HepG2 (cell line): ENCODE data around the gene GRIP2. TPM values are rescaled to one million over a fixed set of nuclear protein-coding genes. Genes with fewer than 3 reads are reported as not detected.
A peak's percentile ranks its signal among the peaks of the same experiment; 100 is the strongest.

Source experiments
- ATAC-seq: fragments of 200-7000 bp; cut with Tn5 transposase; 3 replicates; pipeline ENCODE4 v1.9.1; 2020; ENCODE audit warnings: mild to moderate bottlenecking, moderate library complexity
- BruUV-seq: library from RNA; stranded (reverse); fragments of 400-500 nt; replicated peaks from 2 replicates; lab custom pipeline; 2021; lab: Mats Ljungman, UMichigan
- CTCF ChIA-PET: fragments of 300-600 bp; formaldehyde crosslinking; extraction: SDS; loops from one replicate; lab custom pipeline; 2021; ENCODE audit warnings: low total read pairs, inconsistent platforms, low intra/inter-chr PET ratio; lab: Yijun Ruan, JAX
- POLR2A ChIA-PET: fragments of 350-600 bp; sonication (Branson Sonifier 250); formaldehyde crosslinking; loops from one replicate; lab custom pipeline; 2020; ENCODE audit warnings: antibody characterized with exemption, inconsistent platforms; lab: Yijun Ruan, JAX
- DNase-seq: peaks from one replicate; pipeline ENCODE4 v3.0.0-alpha.2; 2015; ENCODE audit warnings: low spot score
- FAIRE-seq: peaks from 3 replicates; lab custom pipeline; 2011; peaks lifted over from hg19 to GRCh38; lab: Jason Lieb, UNC
- H2AFZ ChIP-seq: one replicate; pipeline ENCODE4 v1.6.1; 2011; ENCODE audit warnings: low read length, inconsistent platforms
- H3K27ac ChIP-seq: fragments of 300-600 bp; 3 replicates; pipeline ENCODE4 v1.8.0; 2011; ENCODE audit warnings: mixed run types, mild to moderate bottlenecking, mixed read lengths, low read length, inconsistent platforms; ENCODE audit not compliant: insufficient read depth; ENCODE audit errors: extremely low read length
- H3K27me3 ChIP-seq, 2 experiments: fragments of 200-600 bp in 1 of 2; 2 replicates in 1 of 2; 3 replicates in 1 of 2; pipeline versions ENCODE4 v1.6.0 to v1.8.0; 2011; ENCODE audit warnings: low read length in 2 of 2, mild to moderate bottlenecking in 2 of 2, moderate library complexity in 2 of 2, inconsistent platforms in 1 of 2; ENCODE audit not compliant: insufficient read depth in 2 of 2, control insufficient read depth in 1 of 2
- H3K36me3 ChIP-seq, 2 experiments: fragments of 200-600 bp in 1 of 2; replicated peaks in 1 of 2; 2 replicates in 1 of 2; 3 replicates in 1 of 2; pipeline versions ENCODE4 v1.5.1 to v1.8.0; 2011; ENCODE audit warnings: low read length in 2 of 2, inconsistent platforms in 1 of 2; ENCODE audit not compliant: insufficient read depth in 2 of 2, control insufficient read depth in 1 of 2
- H3K4me1 ChIP-seq: 2 replicates; pipeline ENCODE4 v1.5.1; 2012; ENCODE audit warnings: low read length, inconsistent platforms; ENCODE audit not compliant: insufficient read depth
- H3K4me2 ChIP-seq: 2 replicates; pipeline ENCODE4 v1.6.0; 2011; ENCODE audit warnings: low read depth, low read length, inconsistent platforms
- H3K4me3 ChIP-seq, 3 experiments: fragments of 200-600 bp in 1 of 3; sonication (generic), shearing (Covaris generic) in 1 of 3; replicated peaks in 1 of 3; 2 replicates each; pipeline ENCODE4 v1.5.1; 2011 to 2016; ENCODE audit warnings: low read length in 3 of 3, inconsistent platforms in 2 of 3, low read depth in 2 of 3, mild to moderate bottlenecking in 2 of 3, control low read depth in 1 of 3, mixed read lengths in 1 of 3; ENCODE audit not compliant: insufficient read depth in 1 of 3
- H3K79me2 ChIP-seq: one replicate; pipeline ENCODE4 v1.6.1; 2011; ENCODE audit warnings: low read length, inconsistent platforms; ENCODE audit not compliant: insufficient read depth
- H3K9ac ChIP-seq: 2 replicates; pipeline ENCODE4 v1.6.0; 2011; ENCODE audit warnings: mild to moderate bottlenecking, low read depth, low read length, inconsistent platforms; ENCODE audit not compliant: insufficient read depth
- H3K9me3 ChIP-seq: 2 replicates; pipeline ENCODE4 v1.5.1; 2012; ENCODE audit warnings: mild to moderate bottlenecking, low read length
- H4K20me1 ChIP-seq: 2 replicates; pipeline ENCODE4 v1.6.0; 2011; ENCODE audit warnings: inconsistent platforms, mild to moderate bottlenecking, low read length, moderate library complexity; ENCODE audit not compliant: insufficient read depth
- FOSL2 ChIP-seq: sonication (generic); formaldehyde crosslinking; IDR thresholded peaks from 2 replicates; pipeline ENCODE4 v1.4.0; 2020; ENCODE audit warnings: missing genetic modification reagents
- RBM22 ChIP-seq: fragments of 200-400 bp; formaldehyde crosslinking; optimal IDR thresholded peaks from 2 replicates; pipeline ENCODE3; 2017; ENCODE audit warnings: mild to moderate bottlenecking, low read length, moderate library complexity
- STAT6 ChIP-seq: sonication (generic); formaldehyde crosslinking; IDR thresholded peaks from 2 replicates; pipeline ENCODE4 v1.4.0; 2020; ENCODE audit warnings: missing genetic modification reagents, mild to moderate bottlenecking, borderline replicate concordance
- TEAD3 ChIP-seq: optimal IDR thresholded peaks from 2 replicates; pipeline ENCODE3; 2016; ENCODE audit warnings: borderline replicate concordance
- ZNF292 ChIP-seq: sonication (generic); formaldehyde crosslinking; IDR thresholded peaks from 2 replicates; pipeline ENCODE4 v1.8.1; 2022; ENCODE audit warnings: mild to moderate bottlenecking, low read depth, missing genetic modification reagents, borderline replicate concordance
- whole genome bisulfite sequencing: methylation state at CpG from one replicate; pipeline ENCODE4 v1.1.6; 2017; ENCODE audit warnings: low lambda C conversion rate; 5-methylcytosine and 5-hydroxymethylcytosine counted together
- in situ Hi-C: cut with HindIII; loops from 2 replicates; pipeline ENCODE4 v1.10.0; 2017; ENCODE audit warnings: low pct_unique_long_range_greater_than_20kb; ENCODE audit not compliant: extremely low pct_ligation_motif_present
- intact Hi-C: fragments of 100-400 bp; cut with micrococcal nuclease; formaldehyde crosslinking; loops from one replicate; pipeline ENCODE4 v1.10.0; 2022; ENCODE audit not compliant: unreplicated experiment
- polyA plus RNA-seq, 8 experiments: library from polyadenylated mRNA; depleted of rRNA in 3 of 8; stranded (reverse) in 7 of 8; unstranded in 1 of 8; fragments of >200 nt; fragmentation: Illumina TruSeq in 4 of 8; extraction: Trizol in 4 of 8; gene quantifications; 2 replicates each; pipeline versions ENCODE4 v1.2.1 to v1.2.3, GENCODE V29; 2011 to 2016; ENCODE audit warnings: low read depth in 4 of 8, missing spikeins in 1 of 8, mixed read lengths in 1 of 8; ENCODE audit not compliant: insufficient read depth in 1 of 8
- total RNA-seq, 5 experiments: library from RNA; depleted of rRNA; stranded (reverse); fragments of >200 nt; fragmentation: Illumina TruSeq; extraction: Trizol; gene quantifications; 2 replicates each; pipeline ENCODE4 v1.2.3, GENCODE V29; 2016; ENCODE audit warnings: low read depth in 1 of 5

GRIP2 gene
- total and polyA plus RNA-seq, 2 of the 13 experiments (the other 11 are each of a cell fraction or from before 2014, with no cell fraction given), result 0.11 to 0.24 TPM

- H3K36me3 ChIP-seq, result peaks cover 12 to 55% of the 10 kb centered on the region in 2 experiments; a peak in 4 of 5 replicates
- H3K9me3 ChIP-seq, result no peaks in the 10 kb centered on the region
- H3K4me1 ChIP-seq, result no peaks in the 10 kb centered on the region
- TF ChIP-seq FOSL2 (CRISPR knock-in tag) (peak; percentile 42; the same call in 1 of the 2 replicates), RBM22 (peak; percentile 48), STAT6 (no peak), ZNF292 (CRISPR knock-in tag) (no peak), TEAD3 (peak; percentile 19)
- peak; percentile 20 for DNase-seq
- no peak overlapping the region for H3K9ac ChIP-seq
- ATAC-seq, result peak; percentile 43; the same call in 2 of the 3 replicates
- no peaks in the 10 kb centered on the region for H4K20me1 ChIP-seq
- in situ Hi-C loops, result no loop called here
- 91% methylated on average over 21 of the region's 22 CpGs for WGBS
- H2AFZ ChIP-seq, result no peak overlapping the region
- POLR2A ChIA-PET, result no interaction called here
- no peaks in the 10 kb centered on the region for H3K27me3 ChIP-seq
- no peak overlapping the region for H3K4me3 ChIP-seq
- no peaks in the 10 kb centered on the region for H3K79me2 ChIP-seq
- no TSS peak for BruUV-seq
- no peak overlapping the region for H3K27ac ChIP-seq
- no peak for FAIRE-seq
- intact Hi-C loops, result no loop called here
- CTCF ChIA-PET, result no interaction called here
- H3K4me2 ChIP-seq, result no peak overlapping the region
Observed at GRCh38 chr3:14472471-14473351, 67.4 kb downstream of the GRIP2 start.
